ENCODE data around the gene NSL1. TPM values are rescaled to one million over a fixed set of nuclear protein-coding genes. Genes with fewer than 3 reads are reported as not detected.

The NSL1 gene
- polyA plus RNA-seq, 1 donor (not counting 4 experiments of a cell fraction or from before 2014, with no cell fraction given): 25.5 TPM

DNA sequence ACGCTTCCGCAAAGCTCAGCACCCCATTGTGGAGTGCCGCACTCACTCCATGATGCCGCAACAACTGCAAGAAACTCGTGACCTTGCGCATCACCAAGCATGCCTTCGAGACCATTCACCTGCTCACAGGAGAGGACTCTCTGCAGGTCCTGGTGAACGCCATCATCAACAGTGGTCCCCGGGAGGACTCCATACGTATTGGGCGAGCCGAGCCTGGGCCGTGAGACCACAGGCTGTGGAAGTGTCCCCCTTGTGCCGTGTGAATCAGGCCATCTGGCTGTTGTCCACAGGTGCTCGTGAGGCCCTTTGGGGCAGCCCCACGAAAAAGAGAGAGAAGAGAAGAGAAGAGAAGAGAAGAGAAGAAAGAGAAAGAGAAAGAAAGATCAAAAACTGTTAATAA lies 32.6 kb upstream of the NSL1 start:
- Histone ChIP-seq H3K4me3 (ENCODE audit: control insufficient read depth in 2 of 3, extremely low read depth in 1 of 3, insufficient read depth in 2 of 3, low read depth in 1 of 3, low read length in 3 of 3) (no peak overlapping the region), H3K36me3 (ENCODE audit: control insufficient read depth in 2 of 2, extremely low read depth in 1 of 2, insufficient read depth in 2 of 2, low read length in 2 of 2) (no peaks in the 10 kb centered on the region), H4K20me1 (ENCODE audit: control insufficient read depth, extremely low read depth, insufficient read depth, low read length) (no peaks in the 10 kb centered on the region), H3K79me2 (ENCODE audit: control insufficient read depth, insufficient read depth, low read length) (no peaks in the 10 kb centered on the region), H2AFZ (ENCODE audit: control insufficient read depth, low read length) (no peak overlapping the region), H3K4me2 (ENCODE audit: control insufficient read depth, extremely low read depth, insufficient read depth, low read depth, low read length) (no peak overlapping the region), H3K4me1 (ENCODE audit: control insufficient read depth, extremely low read depth, insufficient read depth, low read length) (no peaks in the 10 kb centered on the region), H3K27ac (ENCODE audit: control insufficient read depth, insufficient read depth, low read length) (no peak overlapping the region), H3K9me3 (ENCODE audit: control insufficient read depth, low read depth, low read length) (peaks cover 11% of the 10 kb centered on the region), H3K9me1 (ENCODE audit: control insufficient read depth, extremely low read depth, insufficient read depth, low read length) (no peaks in the 10 kb centered on the region), H3K27me3 (ENCODE audit: control insufficient read depth, extremely low read depth, insufficient read depth, low read length) (no peaks in the 10 kb centered on the region), H3K9ac (ENCODE audit: control insufficient read depth, extremely low read depth, insufficient read depth, low read length) (no peak overlapping the region)
- dilution Hi-C loops (cut with MboI; ENCODE audit: extremely low pct_ligation_motif_present, low sequenced_read_pairs): no loop called here
- DNase-seq (ENCODE audit: low read depth, low spot score) (no peak), FAIRE-seq (no peak)
- no peak for TF ChIP-seq EZH2 (IDR thresholded peaks at IDR 0.05; ENCODE audit: low read length)
- TF ChIP-seq, protein P1, sequence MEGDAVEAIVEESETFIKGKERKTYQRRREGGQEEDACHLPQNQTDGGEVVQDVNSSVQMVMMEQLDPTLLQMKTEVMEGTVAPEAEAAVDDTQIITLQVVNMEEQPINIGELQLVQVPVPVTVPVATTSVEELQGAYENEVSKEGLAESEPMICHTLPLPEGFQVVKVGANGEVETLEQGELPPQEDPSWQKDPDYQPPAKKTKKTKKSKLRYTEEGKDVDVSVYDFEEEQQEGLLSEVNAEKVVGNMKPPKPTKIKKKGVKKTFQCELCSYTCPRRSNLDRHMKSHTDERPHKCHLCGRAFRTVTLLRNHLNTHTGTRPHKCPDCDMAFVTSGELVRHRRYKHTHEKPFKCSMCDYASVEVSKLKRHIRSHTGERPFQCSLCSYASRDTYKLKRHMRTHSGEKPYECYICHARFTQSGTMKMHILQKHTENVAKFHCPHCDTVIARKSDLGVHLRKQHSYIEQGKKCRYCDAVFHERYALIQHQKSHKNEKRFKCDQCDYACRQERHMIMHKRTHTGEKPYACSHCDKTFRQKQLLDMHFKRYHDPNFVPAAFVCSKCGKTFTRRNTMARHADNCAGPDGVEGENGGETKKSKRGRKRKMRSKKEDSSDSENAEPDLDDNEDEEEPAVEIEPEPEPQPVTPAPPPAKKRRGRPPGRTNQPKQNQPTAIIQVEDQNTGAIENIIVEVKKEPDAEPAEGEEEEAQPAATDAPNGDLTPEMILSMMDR (optimal IDR thresholded peaks at IDR 0.05 in 1 of 3, IDR thresholded peaks at IDR 0.05 in 1 of 3, conservative IDR thresholded peaks at IDR 0.05 in 1 of 3; ENCODE audit: extremely low read depth in 1 of 3, insufficient read depth in 2 of 3, low read length in 3 of 3): no peak

- FAIRE-seq: no peak
- no peaks in the 10 kb centered on the region for H3K79me2 ChIP-seq (ENCODE audit: control insufficient read depth, insufficient read depth, low read length)
- no peak for TF ChIP-seq EZH2 (IDR thresholded peaks at IDR 0.05; ENCODE audit: low read length)
- TF ChIP-seq, protein P1 (optimal IDR thresholded peaks at IDR 0.05 in 1 of 3, IDR thresholded peaks at IDR 0.05 in 1 of 3, conservative IDR thresholded peaks at IDR 0.05 in 1 of 3; ENCODE audit: extremely low read depth in 1 of 3, insufficient read depth in 2 of 3, low read length in 3 of 3): no peak
Measured at GRCh38 chr1:212822956-212823355, 31.4 kb upstream of the NSL1 start.

More at GRCh38 chr1:212822956-212823355, 31.4 kb upstream of the NSL1 start:
- Histone ChIP-seq H3K4me1 (ENCODE audit: control insufficient read depth, extremely low read depth, insufficient read depth, low read length) (no peaks in the 10 kb centered on the region), H3K36me3 (ENCODE audit: control insufficient read depth in 2 of 2, extremely low read depth in 1 of 2, insufficient read depth in 2 of 2, low read length in 2 of 2) (no peaks in the 10 kb centered on the region), H3K27me3 (ENCODE audit: control insufficient read depth, extremely low read depth, insufficient read depth, low read length) (no peaks in the 10 kb centered on the region), H4K20me1 (ENCODE audit: control insufficient read depth, extremely low read depth, insufficient read depth, low read length) (no peaks in the 10 kb centered on the region), H3K27ac (ENCODE audit: control insufficient read depth, insufficient read depth, low read length) (no peak overlapping the region), H3K9me1 (ENCODE audit: control insufficient read depth, extremely low read depth, insufficient read depth, low read length) (no peaks in the 10 kb centered on the region), H3K4me3 (ENCODE audit: control insufficient read depth in 2 of 3, extremely low read depth in 1 of 3, insufficient read depth in 2 of 3, low read depth in 1 of 3, low read length in 3 of 3) (no peak overlapping the region), H3K9me3 (ENCODE audit: control insufficient read depth, low read depth, low read length) (peaks cover 11% of the 10 kb centered on the region), H3K9ac (ENCODE audit: control insufficient read depth, extremely low read depth, insufficient read depth, low read length) (no peak overlapping the region), H3K4me2 (ENCODE audit: control insufficient read depth, extremely low read depth, insufficient read depth, low read depth, low read length) (no peak overlapping the region), H2AFZ (ENCODE audit: control insufficient read depth, low read length) (no peak overlapping the region)
- DNase-seq (ENCODE audit: low read depth, low spot score): no peak
- dilution Hi-C loops (cut with MboI; ENCODE audit: extremely low pct_ligation_motif_present, low sequenced_read_pairs): no loop called here

All from keratinocyte (primary cell).